Activated B cell treated with CpG ODN at 0.5 μM for 24 hours (primary cell): ENCODE results near the gene GFRA1. TPM values are rescaled to one million over a fixed set of nuclear protein-coding genes. Genes with fewer than 3 reads are reported as not detected.
"Not testable (repeated sequence)": the region's sequence is repeated elsewhere in the genome, so short reads cannot be mapped to it uniquely, and the experiment has no call there.

ENCODE experiments used
- ATAC-seq: fragments of 200-7000 bp; cut with Tn5 transposase; one replicate; pipeline ENCODE4 v1.10.0; 2021; ENCODE audit warnings: low read depth, mild to moderate bottlenecking, moderate library complexity
- CTCF ChIA-PET: fragments of 350-600 bp; sonication (Branson Sonifier 250); formaldehyde crosslinking; loops from one replicate; lab custom pipeline; 2021; ENCODE audit warnings: antibody characterized with exemption; lab: Charles Lee
- POLR2A ChIA-PET: fragments of 350-600 bp; sonication (Branson Sonifier 250); formaldehyde crosslinking; loops from one replicate; lab custom pipeline; 2021; ENCODE audit warnings: antibody characterized with exemption; lab: Charles Lee
- DNase-seq: peaks from one replicate; pipeline ENCODE4 v3.0.0; 2022
- H3K27ac Mint-ChIP-seq: one replicate; pipeline ENCODE4 v1.8.0; 2020; ENCODE audit warnings: mixed read lengths
- H3K27me3 Mint-ChIP-seq: one replicate; pipeline ENCODE4 v1.8.0; 2021; ENCODE audit warnings: mixed read lengths
- H3K36me3 Mint-ChIP-seq: one replicate; pipeline ENCODE4 v1.8.0; 2021; ENCODE audit warnings: low read depth, mixed read lengths
- H3K4me1 Mint-ChIP-seq: one replicate; pipeline ENCODE4 v1.8.0; 2021; ENCODE audit warnings: mixed read lengths
- H3K4me3 Mint-ChIP-seq: one replicate; pipeline ENCODE4 v1.8.0; 2020; ENCODE audit warnings: mild to moderate bottlenecking, mixed read lengths
- H3K9me3 Mint-ChIP-seq: one replicate; pipeline ENCODE4 v1.8.0; 2020; ENCODE audit warnings: mixed read lengths
- intact Hi-C: fragments of 100-400 bp; cut with micrococcal nuclease; formaldehyde crosslinking; loops from one replicate; pipeline ENCODE4 v1.15.1; 2024
- total RNA-seq: library from RNA; stranded (reverse); gene quantifications from 2 replicates; pipeline ENCODE4 v1.2.3, GENCODE V29; 2022
- TF ChIP-seq, protein P1 (sequence below): fragments of 200-600 bp; IDR thresholded peaks from one replicate; pipeline ENCODE4 v1.8.0; 2022; ENCODE audit warnings: antibody characterized with exemption, mild to moderate bottlenecking

The GFRA1 gene
- total RNA-seq, 1 donor from 2014 or later = not detected

- no peak for DNase-seq
- TF ChIP-seq, protein P1, sequence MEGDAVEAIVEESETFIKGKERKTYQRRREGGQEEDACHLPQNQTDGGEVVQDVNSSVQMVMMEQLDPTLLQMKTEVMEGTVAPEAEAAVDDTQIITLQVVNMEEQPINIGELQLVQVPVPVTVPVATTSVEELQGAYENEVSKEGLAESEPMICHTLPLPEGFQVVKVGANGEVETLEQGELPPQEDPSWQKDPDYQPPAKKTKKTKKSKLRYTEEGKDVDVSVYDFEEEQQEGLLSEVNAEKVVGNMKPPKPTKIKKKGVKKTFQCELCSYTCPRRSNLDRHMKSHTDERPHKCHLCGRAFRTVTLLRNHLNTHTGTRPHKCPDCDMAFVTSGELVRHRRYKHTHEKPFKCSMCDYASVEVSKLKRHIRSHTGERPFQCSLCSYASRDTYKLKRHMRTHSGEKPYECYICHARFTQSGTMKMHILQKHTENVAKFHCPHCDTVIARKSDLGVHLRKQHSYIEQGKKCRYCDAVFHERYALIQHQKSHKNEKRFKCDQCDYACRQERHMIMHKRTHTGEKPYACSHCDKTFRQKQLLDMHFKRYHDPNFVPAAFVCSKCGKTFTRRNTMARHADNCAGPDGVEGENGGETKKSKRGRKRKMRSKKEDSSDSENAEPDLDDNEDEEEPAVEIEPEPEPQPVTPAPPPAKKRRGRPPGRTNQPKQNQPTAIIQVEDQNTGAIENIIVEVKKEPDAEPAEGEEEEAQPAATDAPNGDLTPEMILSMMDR = no peak
- POLR2A ChIA-PET = no interaction called here
- no peak overlapping the region for H3K27ac Mint-ChIP-seq
- H3K4me1 Mint-ChIP-seq = no peaks in the 10 kb centered on the region
- H3K36me3 Mint-ChIP-seq = no peaks in the 10 kb centered on the region
- intact Hi-C loops = no loop called here
- peaks cover 2% of the 10 kb centered on the region for H3K9me3 Mint-ChIP-seq
- H3K27me3 Mint-ChIP-seq = no peaks in the 10 kb centered on the region
- ATAC-seq = no peak
- H3K4me3 Mint-ChIP-seq = no peak overlapping the region
- CTCF ChIA-PET = no interaction called here
Measured at GRCh38 chr10:116059320-116059719, 213.7 kb downstream of the GFRA1 start.

GRCh38 chr10:116056445-116057293 is 216.3 kb downstream of the GFRA1 start:
- ChIA-PET POLR2A (no interaction called here), CTCF (no interaction called here)
- Mint-ChIP-seq H3K9me3 (peaks cover 2% of the 10 kb centered on the region), H3K27ac (no peak overlapping the region), H3K36me3 (no peaks in the 10 kb centered on the region), H3K27me3 (no peaks in the 10 kb centered on the region), H3K4me3 (no peak overlapping the region), H3K4me1 (no peaks in the 10 kb centered on the region)
- TF ChIP-seq, protein P1 = no peak
- DNase-seq (no peak), ATAC-seq (no peak)
- intact Hi-C loops = no loop called here

DNA sequence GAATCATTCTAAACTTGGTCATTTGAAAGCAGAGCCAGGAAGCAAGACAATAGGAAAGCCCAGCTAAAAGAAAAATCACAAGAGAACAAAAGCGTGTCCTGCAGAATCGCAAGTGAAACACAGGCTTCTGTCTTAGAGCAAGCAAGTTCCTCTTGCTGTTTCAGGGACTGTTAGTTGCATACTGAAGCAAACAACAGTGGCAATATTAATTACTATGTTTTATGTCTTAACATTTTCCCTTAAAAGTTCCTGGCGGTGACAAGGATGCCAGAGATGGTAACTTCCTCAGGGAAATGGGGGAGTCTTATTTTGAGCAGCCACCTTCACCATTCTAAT is 217.1 kb downstream of the GFRA1 start:
- H3K36me3 Mint-ChIP-seq = no peaks in the 10 kb centered on the region
- ATAC-seq (no peak), DNase-seq (no peak)
- ChIA-PET POLR2A (no interaction called here), CTCF (no interaction called here)
- TF ChIP-seq, protein P1 = no peak
- H3K4me3 Mint-ChIP-seq = no peak overlapping the region
- H3K27ac Mint-ChIP-seq = no peak overlapping the region
- intact Hi-C loops = no loop called here
- no peaks in the 10 kb centered on the region for H3K27me3 Mint-ChIP-seq
- no peaks in the 10 kb centered on the region for H3K9me3 Mint-ChIP-seq
- H3K4me1 Mint-ChIP-seq = no peaks in the 10 kb centered on the region

- CTCF ChIA-PET = no interaction called here
- Mint-ChIP-seq H3K27me3 (no peaks in the 10 kb centered on the region), H3K36me3 (no peaks in the 10 kb centered on the region), H3K4me3 (no peak overlapping the region), H3K27ac (no peak overlapping the region), H3K9me3 (no peaks in the 10 kb centered on the region), H3K4me1 (no peaks in the 10 kb centered on the region)
- POLR2A ChIA-PET = no interaction called here
- ATAC-seq (no peak), DNase-seq (no peak)
- TF ChIP-seq, protein P1 = no peak
- intact Hi-C loops = no loop called here
Measured at GRCh38 chr10:116055252-116055916, 217.6 kb downstream of the GFRA1 start.

GRCh38 chr10:116053910-116054309 is 219.1 kb downstream of the GFRA1 start:
- CTCF ChIA-PET = no interaction called here
- no peaks in the 10 kb centered on the region for H3K4me1 Mint-ChIP-seq
- H3K27me3 Mint-ChIP-seq = no peaks in the 10 kb centered on the region

GRCh38 chr10:116053009-116053730 is 219.8 kb downstream of the GFRA1 start:
- H3K27ac Mint-ChIP-seq, intact Hi-C loops, H3K27me3 Mint-ChIP-seq, DNase-seq, POLR2A ChIA-PET, H3K36me3 Mint-ChIP-seq, H3K4me1 Mint-ChIP-seq, CTCF ChIA-PET, H3K9me3 Mint-ChIP-seq, ATAC-seq, H3K4me3 Mint-ChIP-seq: not testable (repeated sequence)

More at GRCh38 chr10:116053910-116054309, 219.1 kb downstream of the GFRA1 start:
- H3K27ac Mint-ChIP-seq = no peak overlapping the region
- POLR2A ChIA-PET = no interaction called here
- DNase-seq (no peak), ATAC-seq (no peak)
- no peaks in the 10 kb centered on the region for H3K9me3 Mint-ChIP-seq
- intact Hi-C loops = no loop called here
- TF ChIP-seq, protein P1 = no peak
- no peak overlapping the region for H3K4me3 Mint-ChIP-seq
- no peaks in the 10 kb centered on the region for H3K36me3 Mint-ChIP-seq

- H3K27me3 Mint-ChIP-seq, DNase-seq, ATAC-seq, CTCF ChIA-PET, POLR2A ChIA-PET, H3K4me1 Mint-ChIP-seq, H3K27ac Mint-ChIP-seq, H3K9me3 Mint-ChIP-seq, intact Hi-C loops, H3K4me3 Mint-ChIP-seq, H3K36me3 Mint-ChIP-seq: not testable (repeated sequence)
Measured at GRCh38 chr10:116052522-116052921, 220.5 kb downstream of the GFRA1 start.
